ENCODE results near the gene TMPRSS9.

The TMPRSS9 gene

GRCh38 chr19:2330255-2330631 is 29.8 kb upstream of the TMPRSS9 start:
- no peak for DNase-seq

DNA sequence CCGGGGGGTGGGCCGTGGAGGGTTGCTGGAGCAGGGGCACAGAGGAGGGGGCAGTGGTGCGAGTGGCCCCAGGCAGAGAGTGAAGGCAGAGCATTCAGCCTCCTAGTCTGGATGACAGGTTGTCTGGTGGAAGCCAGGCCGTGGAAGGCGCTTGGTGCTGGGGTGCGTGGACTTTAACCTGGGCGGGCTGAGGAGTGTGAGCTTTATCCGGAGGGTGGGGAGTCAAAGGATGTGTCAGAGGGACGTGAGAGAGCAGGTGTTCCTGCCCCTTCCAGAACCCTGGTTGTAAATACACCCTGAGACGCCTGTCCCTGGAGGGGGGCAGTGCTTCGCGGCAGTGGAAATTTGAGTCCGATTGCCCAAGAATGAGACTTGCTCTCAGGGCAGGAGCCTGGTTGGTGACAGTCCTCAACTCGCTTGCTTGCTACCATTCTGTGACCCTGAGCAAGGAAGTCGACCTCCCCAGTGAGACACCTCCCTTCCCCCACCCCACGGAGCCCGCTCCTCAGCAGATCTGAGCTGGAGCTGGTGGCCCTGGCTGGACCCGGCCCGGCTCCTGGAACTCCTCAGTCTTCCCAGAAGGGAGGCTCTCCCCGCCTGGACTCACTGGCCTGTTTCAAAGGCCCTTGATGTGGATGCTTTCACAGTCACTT is 29.3 kb upstream of the TMPRSS9 start:
- DNase-seq = no peak

GRCh38 chr19:2331601-2332246 is 28.3 kb upstream of the TMPRSS9 start:
- no peak for DNase-seq

DNA sequence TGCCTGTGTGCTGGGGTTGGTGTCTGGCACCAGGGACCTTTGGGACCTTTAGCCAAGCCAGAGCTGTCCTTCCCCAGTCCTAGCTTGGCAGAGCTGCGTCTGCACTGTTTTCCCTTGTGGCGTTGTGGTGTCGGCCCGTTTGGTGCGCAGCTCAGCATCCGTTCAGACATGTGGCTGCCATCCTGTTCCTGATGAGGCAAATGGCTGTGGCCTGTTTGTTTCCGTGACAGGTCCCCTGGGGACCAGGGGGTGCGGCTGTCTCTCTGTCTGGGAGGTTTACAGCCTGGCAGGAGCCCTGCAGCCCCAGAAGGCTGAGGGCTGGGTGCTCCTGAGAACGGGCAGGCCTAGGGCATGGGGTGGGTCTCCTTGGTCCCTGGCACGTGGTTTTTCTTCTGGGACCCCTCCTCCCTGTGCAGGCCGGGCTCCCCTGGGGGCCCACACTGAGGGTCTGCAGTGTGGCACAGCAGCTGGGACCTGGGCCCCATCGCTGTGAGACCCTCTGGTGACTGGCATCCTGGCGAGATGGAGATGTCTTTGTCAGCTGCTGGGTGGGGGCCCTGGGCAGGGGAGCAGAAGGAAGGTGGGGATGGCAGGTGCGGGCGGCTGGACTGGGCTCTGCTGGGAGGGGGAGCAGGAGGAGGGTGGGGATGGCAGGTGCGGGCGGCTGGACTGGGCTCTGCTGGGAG is 27.6 kb upstream of the TMPRSS9 start:
- DNase-seq = peak; percentile 25

- peak; percentile 60 for DNase-seq
Measured at GRCh38 chr19:2333027-2333806, 26.8 kb upstream of the TMPRSS9 start.

DNA sequence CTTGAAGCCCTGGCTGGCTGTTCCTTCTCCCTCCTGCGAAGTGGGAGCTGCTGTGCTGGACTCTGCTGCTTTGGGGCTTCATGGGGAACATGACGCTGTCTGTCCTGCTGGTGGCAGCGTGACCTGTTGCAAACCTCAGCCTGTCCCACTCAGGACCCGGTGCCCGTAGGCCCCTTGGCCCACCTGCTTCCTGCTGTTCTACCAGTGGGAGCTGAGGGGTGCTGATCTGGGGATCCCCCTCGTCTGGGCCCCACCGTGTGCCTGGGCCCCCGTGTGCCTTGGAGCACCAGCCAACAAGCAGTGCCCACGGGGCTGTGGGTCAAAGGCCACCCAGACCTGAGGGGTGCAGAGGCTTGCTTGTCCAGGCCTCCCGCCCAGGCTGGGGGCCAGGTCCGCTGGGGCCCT is 26.3 kb upstream of the TMPRSS9 start:
- DNase-seq = no peak

GRCh38 chr19:2334426-2334825 is 25.6 kb upstream of the TMPRSS9 start:
- DNase-seq = no peak

GRCh38 chr19:2334986-2335846 is 24.8 kb upstream of the TMPRSS9 start:
- DNase-seq = no peak

DNA sequence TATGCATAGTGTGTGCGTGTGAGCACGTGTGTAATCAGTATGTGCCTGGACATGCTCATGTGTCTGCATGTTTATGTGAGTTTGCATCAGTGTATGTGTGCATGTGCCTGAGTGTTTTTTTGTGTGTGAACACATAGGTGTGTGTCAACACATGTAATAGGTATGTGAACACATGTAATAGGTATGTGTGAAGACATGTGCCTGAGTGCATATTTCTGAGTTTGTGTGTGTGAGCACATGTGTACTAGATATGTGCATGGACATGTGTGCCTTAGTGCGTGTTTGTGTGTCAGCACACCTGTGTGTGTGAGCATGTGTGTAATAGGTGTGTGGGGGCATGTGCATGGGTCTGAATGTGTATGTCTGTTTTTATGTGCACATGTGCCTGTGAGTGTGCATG is 24.2 kb upstream of the TMPRSS9 start:
- no peak for DNase-seq

DNA sequence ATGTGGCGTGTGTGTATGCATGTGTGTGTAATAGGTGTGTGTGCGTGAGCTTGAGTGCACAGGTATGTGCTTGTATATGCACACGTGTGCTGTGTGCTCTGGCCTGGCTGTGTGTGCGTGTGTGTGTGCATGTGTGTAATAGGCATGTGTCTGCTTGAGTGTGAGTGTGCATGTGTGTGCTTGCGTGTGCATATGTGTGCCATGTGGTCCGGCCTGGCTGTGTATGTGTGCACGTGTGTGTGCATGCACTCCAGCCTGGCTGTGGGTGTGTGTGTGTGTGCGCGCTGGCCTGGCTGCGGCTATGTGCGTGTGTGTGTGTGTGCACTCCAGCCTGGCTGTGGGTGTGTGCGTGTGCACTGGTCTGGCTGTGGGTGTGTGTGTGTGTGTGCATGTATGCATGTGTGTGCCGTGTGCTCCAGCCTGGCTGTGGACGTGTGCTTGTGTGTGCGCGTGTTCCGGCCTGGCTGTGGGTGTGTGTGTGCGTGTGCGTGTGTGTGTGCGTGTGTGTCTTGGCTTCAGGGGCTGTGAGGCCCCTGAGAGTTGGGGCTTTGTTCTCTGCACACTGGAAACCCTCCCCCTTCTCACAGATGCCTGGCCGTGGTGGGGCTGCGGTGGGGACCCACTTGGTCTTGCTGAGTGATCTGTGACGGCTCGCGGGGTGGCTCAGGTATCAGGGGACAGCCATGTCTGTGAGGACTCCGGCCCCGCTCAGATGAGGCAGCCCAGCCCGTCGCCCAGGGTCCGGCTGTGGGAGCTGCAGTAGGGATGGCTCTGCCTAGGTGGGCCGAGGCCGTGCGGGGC is 23.3 kb upstream of the TMPRSS9 start:
- no peak for DNase-seq

DNA sequence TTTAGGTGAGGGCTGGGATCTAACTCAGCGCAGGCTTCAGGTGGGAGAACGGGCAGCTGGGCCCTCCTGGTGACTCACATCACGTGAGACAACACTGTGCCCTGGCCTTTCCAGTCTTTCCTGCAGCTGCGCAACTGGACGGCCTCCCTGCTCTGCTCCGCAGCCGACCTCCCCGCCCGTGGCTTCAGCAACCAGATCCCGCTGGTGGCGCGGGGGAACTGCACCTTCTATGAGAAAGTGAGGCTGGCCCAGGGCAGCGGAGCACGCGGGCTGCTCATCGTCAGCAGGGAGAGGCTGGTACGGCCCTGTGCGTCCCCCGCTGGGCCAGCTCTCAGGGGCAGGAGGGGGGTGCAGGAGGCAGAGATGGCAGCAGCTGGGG is 22.7 kb upstream of the TMPRSS9 start:
- DNase-seq = no peak

DNA sequence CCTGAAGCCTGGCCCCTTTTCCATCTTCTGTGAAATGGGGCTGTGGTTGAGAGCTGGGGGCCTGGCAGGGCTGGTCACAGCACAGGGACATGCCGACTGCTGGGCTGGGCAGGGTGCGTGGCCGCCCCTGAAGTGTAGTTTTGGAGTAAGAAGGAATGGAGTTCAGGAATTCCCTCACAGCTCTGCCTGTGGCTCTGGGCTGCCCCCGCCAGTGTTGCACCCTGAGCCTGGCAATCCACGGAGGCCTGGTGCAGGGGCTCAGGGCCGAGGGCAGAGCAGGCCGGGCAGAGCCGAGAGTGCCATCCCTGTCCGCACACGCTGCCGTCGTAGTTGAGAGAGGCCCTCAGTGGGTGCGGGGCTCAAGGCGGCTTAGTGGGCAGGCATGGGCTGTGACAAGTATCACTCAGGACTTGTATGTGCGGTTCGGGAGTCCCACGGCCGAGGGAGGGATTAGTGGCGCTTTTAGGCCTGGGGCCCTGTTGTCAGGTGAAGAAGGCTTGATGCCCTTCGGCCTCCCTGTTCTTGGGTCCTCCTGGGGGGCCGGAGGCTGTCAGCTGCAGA is 21.9 kb upstream of the TMPRSS9 start:
- DNase-seq = no peak

DNA sequence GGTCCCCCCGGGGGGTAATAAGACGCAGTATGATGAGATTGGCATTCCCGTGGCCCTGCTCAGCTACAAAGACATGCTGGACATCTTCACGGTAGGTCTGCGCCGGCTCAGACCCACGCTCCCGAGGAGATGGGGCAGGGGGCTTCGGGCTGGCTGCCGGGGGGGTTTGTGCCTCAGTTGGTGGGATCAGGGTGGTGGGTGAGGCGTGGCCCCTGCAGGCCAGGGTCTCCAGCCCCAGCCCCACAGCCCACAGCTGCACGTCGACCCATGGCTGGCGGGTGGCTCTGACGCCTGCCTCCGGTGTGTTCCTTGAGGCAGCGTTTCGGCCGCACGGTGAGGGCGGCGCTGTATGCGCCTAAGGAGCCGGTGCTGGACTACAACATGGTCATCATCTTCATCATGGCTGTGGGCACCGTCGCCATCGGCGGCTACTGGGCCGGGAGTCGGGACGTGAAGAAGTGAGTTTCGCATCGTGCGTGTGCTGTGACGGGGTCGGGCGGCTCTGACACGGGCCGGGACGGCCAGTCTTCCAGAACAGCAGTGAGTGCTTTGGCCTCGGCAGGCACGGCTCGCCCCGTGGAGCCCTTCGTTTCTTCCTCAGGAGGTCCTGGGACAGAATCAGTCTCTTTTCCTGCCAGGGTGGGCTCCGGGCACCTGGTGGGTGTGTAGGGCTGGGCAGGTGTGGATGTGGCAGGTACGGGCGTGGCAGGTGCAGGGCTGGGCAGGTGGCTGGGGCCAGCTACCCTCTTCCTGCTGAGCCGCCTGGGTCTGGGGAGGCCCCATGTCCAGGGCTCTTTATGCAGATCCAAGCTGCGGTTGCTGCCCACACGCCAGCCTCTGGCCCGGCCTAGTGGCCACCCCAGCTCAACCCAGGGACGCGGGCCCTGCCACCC is 21.1 kb upstream of the TMPRSS9 start:
- DNase-seq = no peak

DNA sequence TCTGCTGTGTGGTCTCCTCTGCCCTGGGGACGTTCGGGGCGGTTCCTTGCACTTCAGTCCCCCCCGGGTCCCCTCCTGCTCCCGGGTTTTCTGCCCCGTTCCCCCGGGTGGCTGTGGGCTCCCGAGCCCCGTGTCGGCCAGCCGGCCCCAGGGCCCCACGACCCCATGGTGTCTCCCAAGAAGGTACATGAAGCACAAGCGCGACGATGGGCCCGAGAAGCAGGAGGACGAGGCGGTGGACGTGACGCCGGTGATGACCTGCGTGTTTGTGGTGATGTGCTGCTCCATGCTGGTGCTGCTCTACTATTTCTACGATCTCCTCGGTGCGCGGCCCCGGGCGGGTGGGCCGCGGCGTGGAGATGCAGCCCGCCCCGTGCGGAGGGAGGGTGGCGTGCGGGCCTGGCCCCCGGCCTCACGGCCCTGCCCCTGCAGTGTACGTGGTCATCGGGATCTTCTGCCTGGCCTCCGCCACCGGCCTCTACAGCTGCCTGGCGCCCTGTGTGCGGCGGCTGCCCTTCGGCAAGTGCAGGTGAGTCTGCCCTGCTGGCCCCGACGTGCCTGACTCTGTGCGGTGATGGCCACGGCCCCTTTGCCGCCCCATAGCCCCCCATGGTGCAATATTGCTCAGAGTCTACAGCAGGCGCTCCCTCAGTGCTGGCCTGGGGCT is 20.3 kb upstream of the TMPRSS9 start:
- DNase-seq = no peak

DNA sequence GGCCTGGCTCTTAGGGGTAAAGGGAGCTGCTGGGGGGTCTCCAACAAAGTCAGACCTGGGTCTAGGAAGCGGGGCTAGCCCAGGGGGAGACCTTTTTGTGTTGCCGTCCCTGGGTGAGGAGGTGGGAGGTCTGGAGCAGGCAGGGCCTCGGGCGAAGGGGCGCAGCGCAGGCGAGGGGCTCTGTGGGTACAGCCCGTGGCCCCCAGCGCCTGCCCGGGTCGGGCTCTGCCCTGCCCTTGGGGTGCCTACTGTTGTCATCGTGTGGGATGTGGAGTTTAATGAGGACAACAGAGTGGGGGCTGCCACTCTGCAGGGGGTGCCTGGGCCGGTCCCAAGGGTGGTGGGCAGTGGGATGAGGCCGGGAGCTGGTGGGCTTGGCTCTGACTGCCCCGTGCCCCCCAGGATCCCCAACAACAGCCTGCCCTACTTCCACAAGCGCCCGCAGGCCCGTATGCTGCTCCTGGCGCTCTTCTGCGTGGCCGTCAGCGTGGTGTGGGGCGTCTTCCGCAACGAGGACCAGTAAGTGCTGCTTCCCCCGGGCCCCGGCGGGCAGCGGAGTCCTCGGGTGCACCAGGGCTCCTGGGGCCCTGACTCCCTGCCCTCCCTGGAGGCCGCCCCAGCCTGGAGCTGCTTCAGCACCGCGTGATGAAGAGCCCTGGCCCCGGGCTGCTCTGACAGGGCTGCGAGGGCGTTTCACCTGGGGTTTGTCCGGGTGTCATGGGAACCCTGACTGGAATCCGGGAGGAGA is 19.4 kb upstream of the TMPRSS9 start:
- DNase-seq = no peak

GRCh38 chr19:2341244-2341751 is 18.8 kb upstream of the TMPRSS9 start:
- DNase-seq = no peak

DNA sequence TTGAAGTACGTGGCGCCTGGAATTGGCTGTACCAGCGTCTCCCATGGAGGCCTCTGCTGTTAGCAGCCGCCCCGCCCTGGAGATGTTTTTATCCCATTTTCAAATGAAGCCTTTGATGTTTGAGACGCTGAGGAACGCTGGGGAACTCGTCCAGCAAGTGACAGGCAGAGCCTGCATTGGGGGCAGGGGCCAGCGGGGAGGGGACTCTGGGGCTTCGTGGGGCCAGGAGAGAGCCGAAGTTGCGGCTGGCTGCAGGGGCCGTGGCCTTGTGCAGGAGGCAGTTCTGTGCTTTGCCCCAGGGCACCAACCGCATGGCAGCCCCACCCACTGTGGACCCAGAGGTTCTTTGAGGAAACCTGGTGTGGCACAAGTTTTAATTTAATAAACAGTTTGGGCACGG is 18.1 kb upstream of the TMPRSS9 start:
- DNase-seq = no peak

GRCh38 chr19:2342656-2343288 is 17.3 kb upstream of the TMPRSS9 start:
- no peak for DNase-seq

All from NCI-H748 treated with DMSO at 0.1 percent for 48 hours (cell line).